DMS 273 (cell line): ENCODE measurements around the gene LIMA1.
A peak's percentile ranks its signal among the peaks of the same experiment; 100 is the strongest.
"Not testable (repeated sequence)": the region's sequence is repeated elsewhere in the genome, so short reads cannot be mapped to it uniquely, and the experiment has no call there.

Experiments
- DNase-seq: peaks from one replicate; lab custom pipeline; 2025; ENCODE audit not compliant: unreplicated experiment; lab: John Stamatoyannopoulos, UW

LIMA1 gene

DNA sequence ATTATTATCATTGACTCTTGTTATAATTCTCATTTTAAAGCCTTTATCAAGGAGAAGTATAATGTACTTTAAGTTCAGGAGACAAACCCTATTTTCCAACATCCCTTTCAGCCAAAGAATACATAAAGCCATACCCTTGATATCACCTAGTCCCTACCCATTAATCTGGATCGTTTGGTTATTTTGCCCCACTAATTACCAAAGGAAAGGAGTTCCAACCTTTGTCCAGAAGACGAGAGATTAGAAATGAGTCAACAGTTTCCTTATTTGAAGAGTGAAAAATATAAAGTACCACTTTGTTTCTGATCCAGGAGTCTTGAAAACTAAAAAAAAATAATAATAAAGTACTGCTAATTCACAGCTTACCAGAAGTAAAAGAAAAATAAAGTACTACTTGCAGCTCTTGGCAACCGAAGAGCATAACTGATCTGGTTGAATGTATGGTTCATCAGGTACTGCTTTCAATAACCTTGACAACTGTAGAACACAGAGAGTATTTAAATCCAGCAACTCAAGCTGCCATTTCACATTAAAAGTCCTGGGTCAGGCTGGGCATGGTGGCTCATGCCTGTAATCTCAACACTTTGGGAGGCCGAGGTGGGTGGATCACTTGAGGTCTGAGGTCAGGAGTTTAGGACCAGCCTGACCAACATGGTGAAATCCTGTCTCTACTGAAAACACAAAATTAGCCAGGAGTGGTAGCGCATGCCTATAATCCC lies 33.7 kb downstream of the LIMA1 start:
- DNase-seq = no peak

DNA sequence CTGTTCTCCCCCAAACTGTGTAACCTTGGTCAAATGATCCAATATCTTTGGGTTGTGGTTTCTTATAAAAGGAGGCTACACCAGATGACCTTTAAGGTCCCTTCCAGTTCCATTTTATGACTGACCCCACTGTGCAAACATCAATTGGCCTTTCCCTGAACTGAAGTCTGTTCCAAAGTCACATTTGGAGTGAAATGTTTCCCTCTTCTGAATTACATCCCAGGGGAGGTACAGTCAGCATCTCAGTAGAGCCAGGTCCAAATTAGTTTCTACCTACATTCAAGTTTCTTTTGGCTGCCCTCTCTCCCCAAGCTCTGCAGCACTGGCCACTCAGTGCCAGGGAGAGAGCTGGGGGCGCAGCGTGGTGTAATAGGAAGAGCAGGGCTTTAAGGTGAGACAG lies 34.4 kb downstream of the LIMA1 start:
- DNase-seq = peak; percentile 35

DNA sequence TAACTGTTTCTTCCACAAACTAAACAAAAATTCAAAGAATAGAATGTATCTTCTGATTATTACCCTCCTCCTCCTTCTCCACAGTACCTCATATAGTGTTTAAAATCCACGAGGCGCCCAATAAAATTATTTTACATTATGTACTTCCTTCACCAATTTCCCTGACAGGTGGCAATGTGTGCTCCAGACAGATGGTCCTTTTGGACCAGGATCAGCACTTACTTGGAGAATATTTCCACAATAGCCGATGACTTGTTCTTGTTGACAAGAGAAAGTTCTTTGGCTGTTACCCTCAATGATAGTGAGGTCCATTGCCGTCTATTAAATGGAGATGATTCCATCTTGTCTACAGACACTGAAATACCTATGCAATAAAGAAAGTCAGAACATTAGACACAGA lies 34.9 kb downstream of the LIMA1 start:
- peak; percentile 83 for DNase-seq

DNA sequence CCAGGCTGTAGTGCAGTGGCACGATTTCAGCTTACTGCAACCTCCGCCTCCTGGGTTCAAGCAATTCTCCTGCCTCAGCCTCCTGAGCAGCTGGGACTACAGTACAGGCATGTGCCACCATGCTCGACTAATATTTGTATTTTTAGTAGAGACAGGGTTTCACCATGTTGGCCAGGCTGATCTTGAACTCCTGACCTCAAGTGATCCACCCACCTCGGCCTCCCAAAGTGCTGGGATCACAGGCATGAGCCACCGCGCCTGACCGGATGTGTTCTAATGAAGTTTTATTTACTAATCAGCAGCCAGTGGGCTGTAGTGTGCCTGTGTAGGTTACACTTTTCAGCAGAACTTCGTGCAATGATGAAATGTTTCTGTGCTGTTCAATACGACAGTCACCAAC lies 35.7 kb downstream of the LIMA1 start:
- DNase-seq = not testable (repeated sequence)

DNA sequence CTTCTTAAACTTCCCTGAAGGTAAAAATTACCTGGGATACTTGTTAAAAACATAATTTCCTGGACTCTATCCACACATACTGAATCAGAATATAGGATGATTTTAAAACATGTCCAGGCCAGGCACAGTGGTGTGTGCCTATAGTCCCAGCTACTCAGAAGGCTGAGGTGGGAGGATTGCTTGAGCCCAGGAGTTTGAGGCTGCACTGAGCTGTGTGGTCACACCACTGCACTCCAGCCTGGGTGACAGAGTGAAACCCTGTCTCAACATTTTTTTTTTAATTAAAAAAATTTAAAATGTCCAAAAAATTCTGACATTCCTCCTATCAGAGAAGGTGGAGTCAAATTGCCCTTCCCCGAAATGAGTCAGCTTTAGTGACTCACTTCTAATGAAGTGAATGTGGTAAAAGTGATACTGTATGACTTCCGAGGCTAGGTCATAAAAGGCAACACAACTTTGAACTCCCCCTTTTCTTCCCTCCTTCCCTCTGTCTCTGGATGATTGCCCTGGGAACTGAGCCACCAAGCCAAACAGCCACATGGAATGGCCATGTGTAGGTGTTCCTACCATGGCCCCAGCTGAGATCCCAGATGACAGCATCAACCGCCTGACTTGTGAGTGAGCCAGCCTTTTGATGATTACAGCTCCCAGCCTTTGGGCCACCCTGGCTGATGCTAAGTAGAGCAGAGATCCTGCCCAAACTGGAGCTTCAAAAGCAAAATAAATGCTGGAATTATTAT lies 36.3 kb downstream of the LIMA1 start:
- DNase-seq = peak; percentile 90

DNA sequence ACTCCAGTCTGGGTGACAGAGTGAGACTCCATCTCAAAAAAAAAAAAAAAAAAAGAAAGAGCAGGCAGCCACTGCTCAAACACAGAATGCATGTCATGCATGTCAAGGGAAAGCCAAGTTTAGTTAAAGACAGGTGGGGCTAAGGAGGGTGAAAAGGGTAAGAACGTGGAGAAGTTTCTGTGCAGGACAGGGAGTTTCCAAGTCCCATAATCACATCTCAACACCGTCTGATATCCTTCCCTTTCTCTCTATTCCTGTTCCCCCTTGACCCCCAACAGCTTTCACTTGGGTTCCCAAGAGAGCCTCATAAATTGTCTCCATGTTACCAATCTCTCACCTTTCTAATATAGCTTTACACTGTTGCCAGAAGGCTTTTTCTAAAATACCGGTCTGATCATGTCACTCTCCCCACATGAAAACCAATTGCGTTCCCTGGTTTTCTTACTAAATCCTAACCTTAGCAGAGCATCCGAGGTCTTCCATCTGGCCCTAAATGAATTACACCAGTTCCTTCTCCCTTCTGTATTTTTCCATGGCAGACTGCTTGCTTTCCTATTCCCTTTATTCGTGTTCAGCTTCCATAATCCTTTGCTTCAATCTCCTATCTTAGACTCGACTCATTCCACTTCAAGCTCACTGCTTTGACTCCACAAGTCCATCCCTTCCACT lies 37.0 kb downstream of the LIMA1 start:
- DNase-seq = peak; percentile 35

DNA sequence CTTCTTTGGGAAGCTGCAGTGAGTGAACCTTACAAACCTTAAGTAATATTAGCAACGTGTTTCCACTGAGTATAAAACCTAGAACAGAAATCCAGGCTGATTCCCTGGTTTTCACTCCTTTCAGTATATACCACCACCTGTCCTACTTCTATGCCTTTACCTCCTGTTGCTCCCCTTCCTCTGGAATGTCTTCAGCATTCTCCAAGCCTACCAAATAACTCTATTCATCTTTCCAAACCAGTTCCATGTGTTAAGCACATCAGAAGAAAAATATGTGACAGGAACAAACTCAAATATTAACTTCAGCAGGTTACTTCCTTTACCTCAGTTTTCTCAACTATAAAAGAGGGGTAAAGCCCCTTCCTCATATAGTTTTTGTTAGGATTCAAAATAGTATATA lies 39.8 kb downstream of the LIMA1 start:
- no peak for DNase-seq

DNA sequence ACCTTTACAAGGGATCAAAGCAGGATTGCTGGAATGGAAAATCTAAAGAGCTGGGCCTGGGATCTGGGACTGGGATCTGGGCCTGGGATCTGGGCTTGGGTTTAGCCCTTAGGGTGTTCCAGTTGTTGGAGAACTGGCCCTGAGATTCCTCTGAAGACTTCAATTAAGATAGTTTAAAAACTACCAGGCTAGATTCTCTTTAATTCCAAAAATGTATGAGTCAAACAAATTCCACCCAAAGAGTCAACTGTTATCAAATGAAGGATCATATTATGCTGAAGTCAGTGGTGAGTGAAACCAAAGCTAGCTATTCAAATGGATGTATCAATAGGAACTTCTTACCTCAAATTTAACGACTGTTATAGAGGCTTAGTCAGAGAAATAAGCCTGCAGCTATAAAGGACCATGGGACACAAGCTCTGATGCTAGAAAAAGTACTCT lies 40.5 kb downstream of the LIMA1 start:
- DNase-seq = no peak

DNA sequence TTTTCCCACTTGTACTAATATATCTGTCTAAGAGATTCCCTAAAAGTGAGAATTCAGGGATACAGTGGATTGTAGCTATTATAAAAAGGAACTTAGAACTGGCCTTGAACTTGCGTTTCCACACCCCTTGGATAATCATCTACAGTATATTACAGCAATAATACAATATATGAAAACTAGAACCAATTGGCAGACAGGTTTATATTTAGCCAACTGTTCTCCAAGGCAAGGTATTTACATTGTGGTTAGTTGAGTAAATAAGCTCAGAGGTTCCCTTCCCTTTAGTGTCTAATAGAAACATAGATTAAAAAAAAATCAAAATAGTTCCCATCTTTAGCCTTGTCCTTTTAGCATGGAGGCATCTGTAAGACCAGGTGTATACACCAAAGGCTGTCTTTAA lies 42.1 kb downstream of the LIMA1 start:
- DNase-seq = no peak

DNA sequence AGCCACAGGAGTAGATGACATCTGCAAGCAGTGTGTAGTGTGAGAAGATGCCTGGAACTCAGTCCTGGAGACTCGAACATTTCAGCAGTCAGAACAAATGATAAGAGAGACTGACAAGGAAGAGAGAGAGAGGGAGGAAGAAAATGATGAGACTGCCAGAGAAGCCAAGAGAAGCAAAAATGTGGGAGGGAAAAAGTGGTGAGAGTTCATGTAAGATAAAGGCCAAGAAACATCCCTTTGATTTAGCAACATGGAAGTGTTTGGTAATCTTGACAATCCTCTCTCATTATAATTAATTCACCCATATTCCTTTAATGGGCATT lies 42.6 kb downstream of the LIMA1 start:
- DNase-seq = no peak

DNA sequence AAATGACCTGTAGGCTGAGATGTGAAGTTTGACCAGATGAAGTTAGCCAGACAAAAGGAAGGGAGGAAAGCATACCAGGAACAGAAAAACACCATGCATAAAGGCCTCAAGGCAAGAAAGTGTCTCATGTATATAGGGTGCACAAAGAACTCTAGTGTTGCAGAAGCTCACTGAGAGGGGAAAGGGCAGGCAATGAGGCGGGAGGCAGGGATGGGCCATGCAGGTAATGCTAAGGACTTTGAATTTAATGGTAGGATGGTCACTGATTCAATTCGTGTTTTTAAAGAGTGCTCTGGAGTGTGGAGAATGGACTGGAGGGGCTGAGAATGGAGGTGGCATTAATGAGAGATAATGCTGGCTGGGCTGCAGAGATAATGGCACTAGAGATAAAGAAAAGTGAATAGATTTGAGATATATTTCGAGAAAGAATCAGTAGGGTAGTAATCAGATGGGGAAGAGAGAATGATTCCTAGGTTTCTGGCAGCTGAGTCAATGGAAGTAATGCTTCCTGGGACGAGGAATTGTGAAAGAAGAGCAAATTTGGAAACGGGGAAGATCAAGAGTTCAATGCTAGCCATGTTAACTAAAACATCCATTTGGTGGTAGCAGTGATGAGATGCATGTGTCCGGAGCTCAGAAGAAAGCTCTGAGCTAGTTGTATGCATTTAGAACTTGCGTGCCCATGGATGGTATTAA lies 43.1 kb downstream of the LIMA1 start:
- DNase-seq = no peak

DNA sequence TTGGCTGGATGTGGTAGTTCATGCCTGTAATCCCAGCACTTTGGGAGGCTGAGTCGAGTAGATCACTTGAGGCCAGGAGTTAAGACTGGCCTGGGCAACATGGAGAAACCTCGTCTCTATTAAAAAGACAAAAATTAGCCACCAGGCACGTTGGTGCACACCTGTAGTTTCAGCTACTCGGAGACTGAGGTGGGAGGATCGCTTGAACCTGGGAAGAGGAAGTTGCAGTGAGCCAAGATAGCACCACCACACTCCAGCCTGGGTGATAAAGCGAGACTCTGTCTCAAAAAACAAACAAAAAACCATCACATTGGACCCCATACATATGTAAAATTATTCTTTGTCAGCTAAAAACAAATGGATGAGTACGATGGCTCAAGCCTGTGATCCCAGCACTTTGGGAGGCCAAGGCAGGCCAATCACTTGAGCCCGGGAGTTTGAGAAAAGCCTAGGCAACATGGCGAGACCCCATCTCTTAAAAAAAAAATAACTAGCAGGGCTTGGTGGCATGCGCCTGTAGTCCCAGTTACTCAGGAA lies 43.9 kb downstream of the LIMA1 start:
- DNase-seq = no peak

DNA sequence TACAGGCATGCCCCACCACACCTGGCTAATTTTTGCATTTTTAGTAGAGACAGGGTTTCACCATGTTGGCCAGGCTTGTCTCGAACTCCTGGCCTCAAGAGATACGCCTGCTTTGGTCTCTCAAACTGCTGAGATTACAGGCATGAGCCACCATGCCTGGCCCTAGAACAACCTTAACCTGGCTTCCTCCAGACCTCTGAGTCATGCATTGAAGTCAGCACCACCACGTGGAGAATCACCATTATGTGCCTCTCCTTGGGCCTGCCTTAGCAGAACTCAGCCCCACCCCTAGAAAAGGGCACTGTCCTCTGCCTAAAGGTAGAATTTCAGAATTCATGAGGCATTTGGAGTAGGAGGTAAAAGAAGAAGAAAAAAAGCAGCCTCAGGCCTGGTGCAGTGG lies 49.0 kb downstream of the LIMA1 start:
- peak; percentile 6 for DNase-seq

DNA sequence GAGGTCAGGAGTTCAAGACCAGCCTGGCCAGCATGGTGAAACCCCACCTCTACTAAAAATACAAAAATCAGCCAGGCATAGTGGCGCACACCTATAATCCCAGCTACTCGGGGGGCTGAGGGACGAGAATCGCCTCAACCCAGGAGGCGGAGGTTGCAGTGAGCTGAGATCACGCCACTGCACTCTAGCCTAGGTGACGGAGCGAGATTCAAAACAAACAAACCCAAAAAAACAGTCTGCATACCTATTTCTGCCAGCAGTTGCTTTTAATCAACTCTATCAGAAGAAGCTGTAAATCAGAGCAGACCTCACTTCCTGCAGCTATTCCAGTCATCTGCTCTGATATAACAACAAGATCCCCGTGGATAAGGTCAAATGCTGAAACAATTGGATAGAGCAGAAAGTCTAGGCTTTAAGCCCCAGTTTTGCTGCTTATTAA lies 50.5 kb downstream of the LIMA1 start:
- DNase-seq = no peak

DNA sequence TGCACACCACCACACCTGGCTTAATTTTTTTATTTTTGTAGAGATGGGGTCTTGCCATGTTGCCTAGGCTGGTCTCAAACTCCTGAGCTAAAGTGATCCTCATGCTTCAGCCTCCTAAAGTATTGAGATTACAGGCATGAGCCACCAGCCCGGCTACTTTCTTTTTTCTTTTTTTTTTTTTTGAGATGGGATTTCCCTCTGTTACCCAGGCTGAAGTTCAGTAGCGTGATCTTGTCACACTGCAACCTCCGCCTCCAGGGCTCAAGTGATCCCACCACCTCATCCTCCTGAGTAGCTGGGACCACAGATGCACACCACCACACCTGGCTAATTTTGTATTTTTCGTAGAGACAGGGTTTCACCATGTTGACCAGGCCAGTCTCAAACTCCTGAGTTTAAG lies 51.1 kb downstream of the LIMA1 start:
- no peak for DNase-seq

DNA sequence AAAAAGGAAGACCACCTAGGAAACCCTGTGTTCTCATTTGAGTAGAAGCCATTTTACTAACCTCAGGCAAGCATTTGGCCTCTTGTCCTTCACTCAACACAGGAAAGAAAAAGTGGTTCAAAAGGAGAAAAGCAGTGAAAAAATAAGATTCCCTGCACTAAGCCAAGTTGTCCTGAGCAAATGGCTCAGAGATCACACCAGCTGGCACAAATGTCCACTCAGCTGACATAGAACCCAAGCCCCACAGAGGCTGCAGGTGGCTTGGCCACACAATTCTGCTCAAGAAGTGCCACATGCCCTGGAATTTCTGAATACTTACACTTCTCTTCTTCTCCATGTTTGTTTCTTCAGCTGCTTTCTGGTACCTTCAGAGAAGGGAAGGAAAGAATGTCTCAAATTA lies 52.0 kb downstream of the LIMA1 start:
- no peak for DNase-seq

DNA sequence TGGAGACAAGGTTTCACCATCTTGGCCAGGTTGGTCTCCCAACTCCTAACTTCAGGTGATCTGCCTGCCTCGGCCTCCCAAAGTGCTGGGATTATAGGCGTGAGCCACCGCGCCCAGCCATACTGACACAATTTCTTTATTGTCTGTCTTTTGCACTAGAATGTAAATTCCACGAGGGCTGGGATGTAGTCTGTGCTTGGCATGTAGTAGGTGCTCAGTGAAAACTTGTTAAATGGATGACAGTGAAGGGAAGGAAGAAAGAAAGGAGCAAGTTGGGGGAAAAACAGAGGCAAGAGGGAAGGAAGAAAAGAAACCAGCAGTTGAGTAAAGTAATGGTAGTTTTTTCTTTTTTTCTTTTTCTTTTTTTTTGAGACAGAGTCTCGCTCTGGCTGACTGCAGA lies 53.1 kb downstream of the LIMA1 start:
- no peak for DNase-seq

DNA sequence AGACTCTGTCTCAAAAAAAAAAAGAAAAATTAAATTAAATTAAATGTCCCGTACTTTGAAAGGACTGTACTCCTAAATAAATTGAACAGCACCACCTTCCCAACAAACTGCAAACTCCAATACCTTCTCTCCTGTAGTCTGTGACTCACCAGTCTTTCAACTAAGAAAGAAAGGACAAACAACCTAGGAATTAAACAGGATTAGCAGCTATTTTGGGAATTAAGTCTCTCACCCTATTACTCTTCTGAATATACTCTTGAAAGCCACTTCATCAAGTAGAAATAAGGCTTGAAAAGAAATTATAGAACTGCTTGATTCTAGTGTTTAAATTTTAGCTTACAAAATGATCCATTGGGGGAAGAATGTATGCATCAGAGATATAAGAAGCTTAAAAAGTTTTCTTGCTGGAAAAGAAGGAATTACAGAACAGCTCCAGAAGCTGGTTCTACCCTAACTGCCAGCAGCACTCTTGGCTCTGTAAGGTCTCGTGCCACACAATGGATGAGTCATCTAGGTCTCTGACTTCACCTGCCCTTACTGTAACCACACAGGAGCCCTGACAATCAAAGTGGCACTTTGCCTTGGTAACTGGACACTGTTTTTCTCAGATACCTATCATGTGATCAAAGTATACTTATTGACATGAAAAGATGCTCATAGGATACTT lies 59.2 kb downstream of the LIMA1 start:
- DNase-seq = peak; percentile 26

DNA sequence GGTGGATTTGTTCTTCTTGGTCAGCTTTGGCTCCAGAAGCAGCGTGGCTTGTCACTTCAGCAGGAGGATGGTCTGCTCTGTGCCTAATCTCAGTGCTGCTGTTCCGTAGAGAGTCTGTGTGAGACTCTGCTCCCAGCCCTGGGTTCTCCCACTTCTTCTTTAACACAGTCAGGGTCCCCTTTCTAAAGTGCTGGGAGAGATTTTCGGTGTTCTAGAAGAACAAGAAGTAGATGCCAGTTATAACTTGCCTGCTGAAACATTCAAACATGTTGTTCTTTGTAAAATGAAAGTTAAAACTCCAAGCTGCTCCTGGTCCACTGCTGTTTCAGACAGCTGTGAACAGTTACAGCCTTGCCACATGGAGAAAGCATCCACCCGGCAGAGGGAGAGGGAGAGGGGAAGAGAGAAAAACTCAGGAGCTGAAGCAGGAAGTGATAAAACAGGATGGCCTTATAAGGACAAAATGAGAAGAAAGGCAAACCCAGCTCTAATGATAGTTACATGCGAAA lies 61.0 kb downstream of the LIMA1 start:
- peak; percentile 86 for DNase-seq

DNA sequence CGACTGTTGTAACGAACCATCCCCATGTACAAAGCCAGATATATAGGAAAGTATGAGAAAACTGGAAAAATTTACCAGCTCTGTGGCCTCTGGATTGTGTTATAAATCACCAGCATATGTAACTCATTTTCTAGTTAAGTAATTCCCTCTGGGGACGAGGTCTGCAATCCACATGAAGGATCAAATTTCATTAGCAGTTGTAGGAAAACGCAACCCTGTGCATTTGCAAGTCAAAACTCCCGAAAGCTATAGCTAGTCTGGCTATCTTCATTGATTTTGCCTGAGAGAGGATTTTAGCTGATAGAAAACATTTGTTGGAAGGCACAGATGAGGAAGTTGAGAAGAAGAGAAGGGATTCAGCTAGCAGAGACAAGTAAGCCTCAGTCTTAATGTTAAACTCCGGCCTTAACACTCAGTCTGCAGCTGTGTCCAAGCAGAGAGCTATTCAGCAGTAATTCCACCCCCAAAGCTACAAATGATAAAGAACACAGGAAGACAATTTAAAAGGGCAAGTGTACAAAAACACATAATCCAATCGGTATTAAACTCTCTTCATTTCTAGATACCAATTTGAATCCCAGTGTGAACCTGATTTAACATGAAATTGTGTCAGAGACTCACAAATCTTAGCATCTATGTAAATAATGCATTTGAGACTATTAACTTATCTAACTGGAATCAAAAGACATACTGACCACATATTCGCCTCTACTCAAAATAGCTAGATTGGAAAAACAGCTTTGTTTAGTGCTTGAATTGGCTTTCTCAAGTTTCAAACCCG lies 61.9 kb downstream of the LIMA1 start:
- DNase-seq = peak; percentile 88
